ENCODE data around the gene GPX3. TPM values are rescaled to one million over a fixed set of nuclear protein-coding genes. Genes with fewer than 3 reads are reported as not detected.

The GPX3 gene
- total and polyA plus RNA-seq, 2 of the 8 experiments (the other 6 are each of a cell fraction or from before 2014, with no cell fraction given) = 27.8 to 77.9 TPM

DNA sequence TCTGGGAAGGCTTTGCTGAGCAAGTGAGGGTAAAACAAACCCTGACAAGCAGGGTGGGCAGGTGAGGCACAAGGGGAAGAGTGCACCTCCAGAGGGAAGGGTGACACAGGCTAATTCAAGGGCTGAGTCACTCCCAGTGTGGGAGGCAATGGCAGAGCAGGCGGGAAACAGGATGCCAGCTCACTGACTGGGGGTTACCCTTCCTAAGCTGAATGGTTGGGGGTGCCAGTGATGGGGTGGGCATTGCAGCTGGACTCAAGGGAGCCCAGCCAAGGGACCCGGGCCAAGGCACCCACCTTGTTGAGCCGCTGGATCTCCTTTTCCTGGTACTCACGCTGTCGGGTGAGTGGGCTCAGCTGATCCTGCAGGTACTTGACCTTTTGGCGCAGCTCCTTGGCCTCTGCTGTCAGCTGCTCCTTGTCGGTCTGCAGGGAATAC, 18.4 kb downstream of the GPX3 start:
- DNase-seq (ENCODE audit: low read depth in 1 of 2, low spot score in 2 of 2) (no peak), FAIRE-seq (no peak)
- H2BK20ac ChIP-seq (ENCODE audit: low read length) = no peak overlapping the region
- no peak overlapping the region for H2BK5ac ChIP-seq (ENCODE audit: low read depth, low read length)
- H3K23me2 ChIP-seq (ENCODE audit: low read depth, low read length) = no peaks in the 10 kb centered on the region
- H3K18ac ChIP-seq (ENCODE audit: extremely low read depth, low read length) = no peak overlapping the region
- peaks cover 6 to 25% (median 14%) of the 10 kb centered on the region in 4 experiments; a peak in 6 of 8 replicates for H3K36me3 ChIP-seq (ENCODE audit: control insufficient read depth in 2 of 4, insufficient read depth in 4 of 4, low read length in 3 of 4)
- ChIA-PET POLR2A (ENCODE audit: partially characterized antibody) (interaction anchor here (1.2 to 1.5 kb wide), 2 partner anchors 13 to 18 kb away, joined by 4 to 5 read pairs; partner anchors contain the start of gene GPX3), CTCF (ENCODE audit: partially characterized antibody) (interaction anchor here (1.3 to 10.2 kb wide), 4 partner anchors 12 to 36 kb away, joined by 3 to 157 read pairs (median 18); no protein-coding TSS in a partner anchor)
- H4K8ac ChIP-seq (ENCODE audit: extremely low read depth, insufficient read depth, low read length) = no peak overlapping the region
- H3K4ac ChIP-seq (replicated peaks; ENCODE audit: insufficient read length, low read depth, low read length) = no peak overlapping the region
- no peak overlapping the region for H3K9ac ChIP-seq (replicated peaks in 1 of 4; ENCODE audit: extremely low read depth in 1 of 4, low read depth in 3 of 4, low read length in 3 of 4)
- no peak overlapping the region for H2BK12ac ChIP-seq (ENCODE audit: low read depth, low read length)
- H3K9me3 ChIP-seq (ENCODE audit: insufficient read depth in 2 of 2, low read depth in 1 of 2, low read length in 1 of 2) = no peaks in the 10 kb centered on the region
- H2BK120ac ChIP-seq (replicated peaks; ENCODE audit: low read depth, low read length) = no peak overlapping the region
- 89% methylated on average over 7 of the region's 7 CpGs; no CpG with 5 or more reads in 1 of the 2 experiments for WGBS, 2 experiments (ENCODE audit: extremely low coverage in 1 of 2, insufficient coverage in 1 of 2, insufficient read length in 1 of 2, insufficient replicate concordance in 2 of 2, low coverage in 1 of 2, low lambda C conversion rate in 2 of 2, missing lambda C conversion rate in 1 of 2)
- H3K14ac ChIP-seq (ENCODE audit: insufficient read length) = no peak overlapping the region
- H4K20me1 ChIP-seq (replicated peaks in 1 of 2; ENCODE audit: control insufficient read depth in 1 of 2, insufficient read depth in 2 of 2, low read length in 2 of 2) = peaks cover 0 to 5% of the 10 kb centered on the region in 2 experiments
- H3K79me1 ChIP-seq (ENCODE audit: low read depth, low read length) = no peaks in the 10 kb centered on the region
- no peak overlapping the region for H4K91ac ChIP-seq (replicated peaks; ENCODE audit: insufficient read length, low read length)
- H2BK15ac ChIP-seq (ENCODE audit: low read length) = no peak overlapping the region
- H3K23ac ChIP-seq (ENCODE audit: insufficient read length) = no peak overlapping the region
- H4K5ac ChIP-seq (ENCODE audit: insufficient read length, low read depth, low read length) = no peak overlapping the region
- no peaks in the 10 kb centered on the region for H3K27me3 ChIP-seq (replicated peaks in 1 of 4; ENCODE audit: control insufficient read depth in 3 of 4, extremely low read depth in 1 of 4, insufficient read depth in 3 of 4, low read length in 3 of 4)
- H3K4me3 ChIP-seq (ENCODE audit: extremely low read depth in 1 of 4, insufficient read depth in 2 of 4, low read depth in 3 of 4, low read length in 4 of 4) = no peak overlapping the region
- H3K4me2 ChIP-seq (ENCODE audit: insufficient read depth in 1 of 2, low read depth in 2 of 2, low read length in 2 of 2) = no peak overlapping the region
- TF ChIP-seq TAF1 (IDR thresholded peaks at IDR 0.05; ENCODE audit: low read depth, low read length) = no peak
- TF ChIP-seq, protein P1, sequence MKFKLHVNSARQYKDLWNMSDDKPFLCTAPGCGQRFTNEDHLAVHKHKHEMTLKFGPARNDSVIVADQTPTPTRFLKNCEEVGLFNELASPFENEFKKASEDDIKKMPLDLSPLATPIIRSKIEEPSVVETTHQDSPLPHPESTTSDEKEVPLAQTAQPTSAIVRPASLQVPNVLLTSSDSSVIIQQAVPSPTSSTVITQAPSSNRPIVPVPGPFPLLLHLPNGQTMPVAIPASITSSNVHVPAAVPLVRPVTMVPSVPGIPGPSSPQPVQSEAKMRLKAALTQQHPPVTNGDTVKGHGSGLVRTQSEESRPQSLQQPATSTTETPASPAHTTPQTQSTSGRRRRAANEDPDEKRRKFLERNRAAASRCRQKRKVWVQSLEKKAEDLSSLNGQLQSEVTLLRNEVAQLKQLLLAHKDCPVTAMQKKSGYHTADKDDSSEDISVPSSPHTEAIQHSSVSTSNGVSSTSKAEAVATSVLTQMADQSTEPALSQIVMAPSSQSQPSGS (IDR thresholded peaks at IDR 0.05; ENCODE audit: low read length) = no peak
- TF ChIP-seq BACH1 (IDR thresholded peaks at IDR 0.05; ENCODE audit: low read length) = no peak
- TF ChIP-seq KDM1A (IDR thresholded peaks at IDR 0.05; ENCODE audit: borderline replicate concordance, low read length) = no peak
- TF ChIP-seq CBX8 (IDR thresholded peaks at IDR 0.05; ENCODE audit: borderline replicate concordance, low read depth, low read length) = no peak
- TF ChIP-seq CHD2 (IDR thresholded peaks at IDR 0.05; ENCODE audit: low read length) = no peak
- H3K79me2 ChIP-seq (ENCODE audit: control insufficient read depth in 1 of 2, insufficient read depth in 2 of 2, low read length in 2 of 2) = no peaks in the 10 kb centered on the region
- H2AK5ac ChIP-seq (ENCODE audit: low read depth, low read length) = no peak overlapping the region
- H3K27ac ChIP-seq (ENCODE audit: low read depth, low read length) = no peak overlapping the region
- no peaks in the 10 kb centered on the region for H3K4me1 ChIP-seq (replicated peaks in 1 of 4; ENCODE audit: control insufficient read depth in 3 of 4, insufficient read depth in 4 of 4, low read length in 3 of 4)
- no peak overlapping the region for H3K56ac ChIP-seq (replicated peaks; ENCODE audit: insufficient read length, low read depth, low read length)
- no peak overlapping the region for H2AFZ ChIP-seq (ENCODE audit: low read length)
